Thyroid gland (tissue), 4 donors: Measurements from ENCODE around the gene DIRAS1.

Source experiments
- POLR2A ChIP-seq, 2 donors: fragments of 450-650 bp; IDR thresholded peaks; one replicate each; pipeline ENCODE4 v1.6.1; 2017; ENCODE audit warnings: antibody characterized with exemption in 2 of 2, mild to moderate bottlenecking in 2 of 2, moderate library complexity in 1 of 2
- TF ChIP-seq, protein P1 (sequence below), 6 experiments: fragments of 200-600 bp in 3 of 6; fragments of 450-650 bp in 3 of 6; sonication (generic) in 3 of 6; IDR thresholded peaks; one replicate each; pipeline ENCODE4 v1.5.1; 2016 to 2019; ENCODE audit warnings: antibody characterized with exemption in 6 of 6, mild to moderate bottlenecking in 2 of 6, inconsistent platforms in 1 of 6, moderate library complexity in 1 of 6

- TF ChIP-seq, protein P1, sequence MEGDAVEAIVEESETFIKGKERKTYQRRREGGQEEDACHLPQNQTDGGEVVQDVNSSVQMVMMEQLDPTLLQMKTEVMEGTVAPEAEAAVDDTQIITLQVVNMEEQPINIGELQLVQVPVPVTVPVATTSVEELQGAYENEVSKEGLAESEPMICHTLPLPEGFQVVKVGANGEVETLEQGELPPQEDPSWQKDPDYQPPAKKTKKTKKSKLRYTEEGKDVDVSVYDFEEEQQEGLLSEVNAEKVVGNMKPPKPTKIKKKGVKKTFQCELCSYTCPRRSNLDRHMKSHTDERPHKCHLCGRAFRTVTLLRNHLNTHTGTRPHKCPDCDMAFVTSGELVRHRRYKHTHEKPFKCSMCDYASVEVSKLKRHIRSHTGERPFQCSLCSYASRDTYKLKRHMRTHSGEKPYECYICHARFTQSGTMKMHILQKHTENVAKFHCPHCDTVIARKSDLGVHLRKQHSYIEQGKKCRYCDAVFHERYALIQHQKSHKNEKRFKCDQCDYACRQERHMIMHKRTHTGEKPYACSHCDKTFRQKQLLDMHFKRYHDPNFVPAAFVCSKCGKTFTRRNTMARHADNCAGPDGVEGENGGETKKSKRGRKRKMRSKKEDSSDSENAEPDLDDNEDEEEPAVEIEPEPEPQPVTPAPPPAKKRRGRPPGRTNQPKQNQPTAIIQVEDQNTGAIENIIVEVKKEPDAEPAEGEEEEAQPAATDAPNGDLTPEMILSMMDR (IDR thresholded peaks at IDR 0.05), result no peak
- TF ChIP-seq POLR2A (IDR thresholded peaks at IDR 0.05), result no peak
Observed at GRCh38 chr19:2716722-2717637, 4.2 kb downstream of the DIRAS1 start.
